M059J (cell line): ENCODE measurements around the gene ACADVL. TPM values are rescaled to one million over a fixed set of nuclear protein-coding genes. Genes with fewer than 3 reads are reported as not detected.
A peak's percentile ranks its signal among the peaks of the same experiment; 100 is the strongest.
"Not testable (repeated sequence)": the region's sequence is repeated elsewhere in the genome, so short reads cannot be mapped to it uniquely, and the experiment has no call there.

Experiments
- DNase-seq: peaks from one replicate; pipeline ENCODE4 v3.0.0-alpha.2; 2012; ENCODE audit warnings: low read depth
- total RNA-seq: library from RNA; depleted of rRNA; stranded (reverse); fragments of >200 nt; shearing (Covaris generic); gene quantifications from 2 replicates; pipeline ENCODE4 v1.2.3, GENCODE V29; 2014; rRNA removed

The ACADVL gene
- total RNA-seq = 294 and 491 TPM in 2 replicates

DNA sequence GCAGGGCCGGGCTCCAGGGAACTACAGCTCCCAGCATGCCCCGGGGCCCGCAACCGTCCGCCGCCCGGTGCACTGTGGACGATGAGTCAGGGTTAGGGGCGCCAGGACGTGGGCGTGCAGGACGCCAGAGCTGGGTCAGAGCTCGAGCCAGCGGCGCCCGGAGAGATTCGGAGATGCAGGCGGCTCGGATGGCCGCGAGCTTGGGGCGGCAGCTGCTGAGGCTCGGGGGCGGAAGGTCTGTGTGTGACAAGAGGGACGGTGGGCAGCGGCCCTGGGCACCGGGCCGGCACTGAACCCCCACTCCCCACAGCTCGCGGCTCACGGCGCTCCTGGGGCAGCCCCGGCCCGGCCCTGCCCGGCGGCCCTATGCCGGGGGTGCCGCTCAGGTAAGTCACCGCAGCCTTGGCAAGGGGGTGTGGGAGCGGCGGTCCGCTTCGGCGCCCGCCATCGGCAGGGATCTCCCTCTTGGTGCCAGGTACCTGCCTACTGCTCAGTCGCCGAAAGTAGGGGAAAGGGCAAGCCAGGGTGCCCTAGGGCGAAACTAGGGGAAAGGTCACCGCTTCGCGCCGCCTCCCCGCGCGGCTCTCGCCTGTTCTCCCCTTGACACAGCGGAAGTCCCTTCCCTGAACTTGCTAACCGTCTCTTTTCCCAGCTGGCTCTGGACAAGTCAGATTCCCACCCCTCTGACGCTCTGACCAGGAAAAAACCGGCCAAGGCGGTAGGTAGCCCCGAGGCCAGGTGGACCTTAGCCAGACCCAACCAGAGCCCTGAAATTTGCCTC lies at the start of gene ACADVL, which contains the start of gene DLG4:
TSS of gene ACADVL (plus strand) at position 127 of the 781 bp plus-strand sequence. CDS start at position 174, 47 bp downstream.
TSS of gene DLG4 (minus strand) at position 25 of the 781 bp plus-strand sequence.
- peak; percentile 94 for DNase-seq

DNA sequence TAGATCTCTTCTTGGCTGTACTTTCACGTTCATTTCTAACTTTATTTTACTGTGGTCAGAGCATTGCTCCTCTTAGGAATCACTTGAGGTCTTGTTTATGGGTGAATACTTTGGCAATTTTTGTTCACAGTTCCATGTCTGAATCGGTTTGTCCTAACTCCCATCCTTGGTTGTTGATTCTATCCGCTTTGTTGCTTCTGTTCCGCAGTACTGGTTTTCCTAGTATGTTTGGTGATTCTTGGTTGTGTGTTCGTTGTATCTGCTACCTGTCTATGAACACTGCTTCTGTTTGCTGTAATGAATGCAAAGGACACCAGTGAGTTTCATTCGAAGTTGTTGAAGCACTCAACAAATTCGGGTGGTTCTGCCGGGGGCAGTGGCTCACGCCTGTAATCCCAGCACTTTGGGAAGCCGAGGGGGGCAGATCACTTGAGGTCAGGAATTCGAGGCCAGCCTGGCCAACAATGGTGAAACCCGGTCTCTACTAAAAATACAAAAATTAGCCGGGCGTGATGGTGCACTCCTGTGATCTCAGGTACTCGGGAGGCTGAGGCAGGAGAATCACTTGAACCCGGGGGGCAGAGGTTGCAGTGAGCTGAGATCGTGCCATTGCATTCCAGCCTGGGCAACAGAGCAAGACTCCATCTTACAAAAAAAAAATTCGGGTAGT lies 47.1 kb upstream of the ACADVL start:
- DNase-seq = not testable (repeated sequence)

DNA sequence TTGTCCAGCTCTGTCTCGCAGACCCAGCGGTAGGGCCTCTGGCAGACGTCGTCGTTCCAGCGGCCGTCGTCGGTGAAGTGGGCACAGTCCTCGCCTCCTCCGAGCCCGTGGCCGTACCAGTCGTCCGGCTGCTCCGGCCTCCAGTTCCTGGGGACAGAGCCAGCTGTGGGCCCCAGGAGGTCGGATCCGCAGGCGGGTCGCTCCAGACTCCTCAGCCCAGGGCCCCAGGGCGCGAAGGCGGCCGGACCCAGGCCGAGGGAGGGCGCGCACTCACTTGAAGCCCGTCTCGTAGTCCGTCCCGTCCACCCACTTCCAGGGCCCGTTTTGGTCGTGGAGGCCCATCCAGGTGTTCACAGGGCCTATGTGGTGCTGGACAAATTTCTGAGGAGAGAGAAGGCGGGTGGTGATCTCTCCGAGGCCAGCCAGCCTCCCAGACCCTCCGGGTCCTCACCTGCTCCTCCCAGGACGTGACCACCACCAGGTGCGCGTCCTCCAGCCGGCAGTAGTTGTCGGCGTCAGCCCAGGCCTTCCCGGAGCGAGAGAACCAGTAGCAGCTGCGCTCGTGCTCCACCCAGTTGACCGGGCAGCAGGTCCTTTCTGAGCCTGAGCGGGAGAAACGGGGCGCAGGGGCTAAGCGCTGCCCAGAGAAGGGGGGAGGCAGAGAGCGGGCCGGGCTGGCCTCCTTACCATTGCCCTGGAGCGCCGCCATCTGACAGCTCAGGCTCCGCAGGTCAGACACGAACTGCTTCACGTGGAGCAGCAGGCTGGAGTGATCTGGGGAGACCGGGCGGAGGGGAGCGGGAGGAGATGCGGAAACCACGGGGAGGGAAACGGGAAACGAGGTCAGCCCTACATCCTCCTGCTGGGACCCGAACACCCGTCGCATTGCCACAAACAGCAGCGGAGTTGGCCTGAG lies 45.8 kb upstream of the ACADVL start:
- peak; percentile 46 for DNase-seq

DNA sequence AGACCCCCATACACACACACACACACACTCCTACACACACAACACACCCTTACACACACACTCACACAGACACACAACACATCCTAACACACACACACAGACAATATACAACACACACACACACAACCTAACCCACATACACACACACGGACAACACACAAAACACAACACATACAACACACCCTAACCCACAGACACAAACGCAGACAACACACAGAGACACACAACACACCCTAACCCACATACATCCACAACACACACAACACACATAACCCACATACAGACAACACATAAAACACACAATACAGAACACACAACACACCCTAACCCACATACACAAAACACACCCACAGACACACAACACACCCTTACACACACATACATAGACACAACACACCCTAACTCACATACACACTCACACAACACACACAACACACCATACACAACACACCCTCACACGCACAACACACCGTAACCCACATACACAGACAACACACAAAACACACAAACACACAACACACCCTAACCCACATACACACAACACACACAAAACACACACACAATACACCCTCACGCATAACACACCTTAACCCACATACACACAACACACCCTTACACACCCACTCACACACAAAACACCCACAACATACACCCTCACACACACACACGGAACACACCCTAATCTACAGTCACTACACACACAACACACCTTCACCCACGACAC lies 45.0 kb upstream of the ACADVL start:
- DNase-seq = no peak

DNA sequence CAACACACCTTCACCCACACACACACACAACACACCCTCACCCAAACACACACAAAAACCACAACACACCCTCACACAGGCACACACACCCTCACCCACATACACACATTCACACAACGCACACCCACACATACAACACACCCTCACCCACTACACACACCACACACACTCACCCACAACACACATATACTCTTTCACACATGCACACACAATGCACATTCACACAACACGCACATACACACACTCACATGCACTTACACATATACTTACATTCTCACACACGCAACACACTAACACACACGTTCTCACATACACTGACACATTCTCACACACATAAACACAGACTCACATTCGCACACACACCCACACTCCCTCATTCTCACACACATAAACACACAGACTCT lies 44.4 kb upstream of the ACADVL start:
- no peak for DNase-seq

DNA sequence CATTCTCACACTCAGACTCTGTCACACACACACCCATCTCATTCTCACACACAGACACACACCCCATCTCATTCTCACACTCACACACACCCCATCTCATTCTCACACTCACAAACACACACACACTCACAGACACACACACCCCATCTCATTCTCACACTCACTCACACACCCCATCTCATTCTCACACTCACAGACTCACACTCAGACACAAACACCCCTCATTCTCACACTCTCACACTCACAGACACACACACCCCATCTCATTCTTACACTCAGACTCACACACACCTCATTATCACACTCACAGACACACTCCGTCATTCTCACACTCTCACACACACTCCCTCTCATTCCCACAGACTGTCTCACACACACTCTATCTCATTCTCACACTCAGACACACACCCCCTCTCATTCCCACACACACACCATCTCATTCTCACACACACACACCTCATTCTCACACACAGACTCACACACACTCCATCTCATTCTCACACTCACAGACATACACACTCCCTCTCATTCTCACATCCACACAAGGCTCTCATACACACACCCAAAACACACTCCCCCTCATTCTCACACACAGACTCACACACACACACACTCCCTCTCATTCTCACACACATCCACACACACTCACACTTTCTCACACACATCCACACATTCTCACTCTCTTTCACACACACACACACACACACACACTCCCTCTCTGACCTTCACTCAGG lies 43.5 kb upstream of the ACADVL start:
- no peak for DNase-seq

DNA sequence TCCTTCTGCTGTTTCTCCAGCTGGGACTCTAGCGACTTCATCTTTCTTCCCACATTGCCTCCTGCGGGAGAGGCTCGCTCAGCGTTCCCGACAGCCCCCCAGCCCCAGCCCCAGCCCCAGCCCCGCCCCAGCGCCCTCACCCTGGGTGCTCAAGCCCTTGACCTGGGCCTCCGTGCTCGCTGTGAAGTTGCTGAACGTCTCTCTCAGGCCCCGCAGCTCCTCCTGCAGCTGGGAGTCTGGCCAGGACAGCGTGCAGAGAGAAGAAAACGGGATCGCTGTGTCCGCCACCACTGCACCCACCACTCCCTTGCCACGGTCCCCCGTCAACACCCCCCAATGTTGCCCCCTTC lies 42.9 kb upstream of the ACADVL start:
- no peak for DNase-seq

DNA sequence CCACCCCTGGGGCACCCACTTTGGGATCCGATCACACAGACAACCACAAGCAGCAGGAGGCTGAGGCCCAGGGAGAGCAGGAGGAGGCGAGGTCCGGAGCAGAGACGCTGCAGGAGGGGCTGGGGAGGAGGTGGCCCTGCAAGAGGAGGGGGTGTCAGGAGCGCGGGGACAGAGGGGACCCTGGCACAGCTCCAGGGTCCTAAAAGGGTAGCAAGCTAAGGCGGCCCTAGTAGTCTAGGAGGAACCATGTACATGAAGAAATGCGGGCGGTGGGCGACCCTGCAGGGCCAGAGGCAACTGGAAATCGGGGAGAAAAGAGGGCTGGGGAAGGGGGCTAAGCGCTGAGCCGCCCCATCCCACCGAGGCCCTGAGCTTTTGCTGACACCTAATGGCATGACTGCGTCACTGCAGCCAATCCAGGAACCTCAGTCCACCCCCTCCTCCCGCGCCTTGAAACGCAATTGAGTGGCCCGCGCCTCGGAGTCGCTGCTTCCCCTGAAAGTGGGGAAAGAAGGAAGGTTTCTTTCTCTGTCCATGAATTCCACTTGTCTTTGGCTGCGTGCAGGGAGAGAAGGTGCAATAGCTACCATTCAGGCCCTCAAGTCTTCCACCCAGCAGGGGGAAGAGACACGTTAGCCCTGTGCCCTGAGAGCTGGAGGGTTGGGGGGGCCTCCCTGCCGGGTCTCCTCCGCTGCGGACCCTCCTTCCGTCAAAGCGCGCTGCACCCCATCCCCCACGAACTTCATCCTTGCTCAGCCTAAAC lies 42.4 kb upstream of the ACADVL start:
- DNase-seq = peak; percentile 53

DNA sequence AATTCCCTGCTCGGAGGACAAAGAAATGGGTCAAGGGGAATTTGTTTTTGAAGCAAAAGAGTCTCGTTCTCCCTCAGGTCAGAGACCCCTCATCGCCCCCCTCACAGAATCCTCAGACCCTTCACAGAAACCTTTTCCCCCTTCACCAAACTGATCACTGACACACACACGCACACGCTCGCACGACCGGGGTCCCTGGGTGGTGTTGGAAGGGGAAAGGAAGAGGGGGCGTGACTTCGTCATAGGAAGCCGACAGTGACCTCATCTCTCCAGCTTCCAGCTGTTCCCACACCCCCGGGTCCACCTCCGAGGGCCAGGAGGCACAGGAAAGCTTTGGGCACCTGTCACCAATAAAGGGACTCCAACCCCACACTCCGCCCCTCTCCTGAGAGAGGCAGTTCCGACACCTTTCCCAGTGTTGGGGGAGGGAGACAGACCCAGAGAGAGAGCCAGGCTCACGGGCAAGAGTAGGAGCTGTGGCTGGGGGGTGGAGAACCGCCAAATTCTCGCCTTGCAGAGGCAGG lies 41.7 kb upstream of the ACADVL start:
- no peak for DNase-seq

DNA sequence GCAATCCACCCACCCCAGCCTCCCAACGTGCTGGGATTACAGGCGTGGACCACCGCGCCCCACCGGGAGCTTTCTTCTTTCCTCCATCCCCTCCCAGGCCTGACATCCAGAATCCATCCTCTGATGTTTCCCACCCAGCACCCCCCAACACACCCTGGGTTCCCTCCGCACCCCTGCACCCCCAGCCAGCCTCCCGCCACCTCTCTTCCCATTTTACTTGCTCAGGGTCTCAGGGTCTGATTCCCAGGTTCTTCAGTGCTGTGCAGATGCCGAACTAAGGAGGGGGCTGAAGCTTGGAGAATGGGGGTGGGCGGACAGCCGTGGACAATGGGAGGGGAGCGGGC lies 40.8 kb upstream of the ACADVL start:
- no peak for DNase-seq

DNA sequence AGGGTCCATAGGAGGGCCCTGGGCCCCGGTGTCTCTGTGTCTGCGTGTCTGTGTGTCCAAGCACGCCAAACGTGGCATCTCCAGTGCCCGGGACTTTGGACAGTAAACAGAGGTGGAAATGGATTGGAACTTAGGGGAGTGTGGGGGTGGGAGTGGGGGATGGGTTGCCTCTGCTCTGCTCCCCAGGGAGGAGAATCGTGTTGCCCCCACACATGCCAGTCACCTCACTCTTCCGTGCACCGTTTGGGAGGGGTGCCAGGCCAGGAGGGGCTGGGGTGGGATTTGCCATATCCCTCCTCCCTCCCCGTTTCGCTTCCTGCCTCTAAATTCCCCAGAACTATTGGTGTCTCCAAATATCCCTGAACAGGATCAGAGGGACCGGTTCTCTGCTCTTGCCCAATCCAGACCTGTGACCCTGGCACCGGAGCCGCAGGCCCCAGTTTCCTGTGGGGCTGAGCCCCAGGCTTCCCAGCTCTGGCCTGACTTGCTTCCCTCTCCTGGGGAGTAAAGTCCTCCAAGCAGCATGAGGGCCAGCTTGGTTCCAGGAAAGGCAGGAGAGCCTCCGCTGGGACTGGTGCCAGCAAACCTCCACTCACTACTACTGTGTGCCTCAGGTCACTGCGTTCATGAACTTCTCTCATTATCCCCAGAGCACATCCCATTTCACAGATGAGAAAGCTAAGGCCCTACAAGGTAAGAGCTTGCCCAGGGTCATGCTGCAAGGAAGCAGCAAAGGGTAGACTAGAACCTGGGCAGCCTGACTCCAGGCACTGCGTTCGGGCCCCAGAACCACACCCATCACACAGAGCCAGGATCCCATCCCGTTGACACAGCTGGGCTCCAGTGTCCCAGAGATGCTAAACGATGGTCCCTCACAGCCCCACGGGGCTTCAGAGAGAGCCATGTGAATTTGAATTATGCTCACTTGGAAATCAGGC lies 40.2 kb upstream of the ACADVL start, which contains the start of gene ASGR1:
TSS of gene ASGR1 (minus strand) at position 54 of the 938 bp plus-strand sequence. CDS start 807 bp downstream, outside the sequence.
- DNase-seq = no peak

DNA sequence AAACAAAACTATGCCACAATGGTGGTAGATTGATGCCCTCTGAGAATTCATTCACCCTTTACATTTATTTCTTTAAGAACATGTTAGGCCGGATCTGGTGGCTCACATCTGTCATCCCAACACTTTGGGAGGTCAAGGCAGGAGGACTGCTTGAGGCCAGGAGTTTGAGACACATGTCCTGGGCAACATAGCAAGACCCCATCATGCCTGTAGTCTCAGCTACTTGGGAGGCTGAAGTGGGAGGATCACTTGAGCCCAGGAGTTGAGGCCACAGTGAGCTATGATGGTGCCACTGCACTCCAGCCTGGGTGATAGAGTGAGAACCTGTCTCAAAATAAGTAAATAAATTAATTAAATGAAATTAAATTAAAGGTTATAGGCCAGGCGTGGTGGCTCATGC lies 37.6 kb upstream of the ACADVL start:
- not testable (repeated sequence) for DNase-seq

DNA sequence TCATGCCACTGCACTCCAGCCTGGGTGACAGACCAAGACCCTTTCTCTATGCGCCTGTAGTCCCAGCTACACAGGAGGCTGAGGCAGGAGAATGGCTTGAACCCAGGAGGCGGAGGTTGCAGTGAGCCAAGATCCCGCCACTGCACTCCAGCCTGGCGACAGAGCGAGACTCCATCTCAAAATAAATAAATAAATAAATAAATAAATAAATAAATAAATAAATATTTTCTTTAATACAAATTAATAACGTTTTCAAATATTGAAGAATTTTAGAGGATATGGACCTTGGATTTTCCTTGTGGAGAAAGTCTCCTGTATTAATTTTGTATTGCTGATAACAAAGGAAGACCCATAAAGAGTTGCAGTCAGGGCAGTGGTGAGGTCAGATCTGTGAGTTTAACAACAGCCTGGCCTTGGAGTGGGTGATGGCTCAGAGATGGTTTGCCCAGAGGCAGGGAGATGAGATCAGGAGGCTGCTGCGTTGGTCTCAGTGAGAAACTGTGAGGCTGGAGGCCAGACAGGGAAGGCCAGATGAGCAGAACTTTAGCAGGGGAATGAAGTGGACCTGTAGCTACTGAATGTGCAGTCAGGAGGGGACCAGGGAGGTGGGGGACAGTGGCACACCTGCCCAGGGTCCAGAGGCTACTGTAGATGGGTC lies 36.2 kb upstream of the ACADVL start:
- DNase-seq = peak; percentile 28

DNA sequence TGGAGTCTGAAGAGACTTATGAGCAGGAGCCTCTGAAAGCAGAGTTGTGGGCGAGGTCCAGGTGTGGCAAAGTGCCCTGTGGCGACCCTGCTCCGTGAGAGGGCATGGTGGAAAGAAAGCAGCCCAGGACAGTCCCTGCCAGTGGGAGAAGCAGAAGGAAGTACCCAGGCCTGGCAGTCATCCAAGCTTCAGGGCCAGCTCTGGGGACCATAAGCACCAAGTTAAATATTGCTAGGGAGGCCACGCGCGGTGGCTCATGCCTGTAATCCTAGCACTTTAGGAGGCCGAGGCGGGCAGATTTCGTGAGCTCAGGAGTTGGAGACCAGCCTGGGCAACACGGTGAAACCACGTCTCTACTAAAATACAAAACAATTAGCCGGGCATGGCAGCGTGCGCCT lies 35.6 kb upstream of the ACADVL start:
- DNase-seq = no peak

DNA sequence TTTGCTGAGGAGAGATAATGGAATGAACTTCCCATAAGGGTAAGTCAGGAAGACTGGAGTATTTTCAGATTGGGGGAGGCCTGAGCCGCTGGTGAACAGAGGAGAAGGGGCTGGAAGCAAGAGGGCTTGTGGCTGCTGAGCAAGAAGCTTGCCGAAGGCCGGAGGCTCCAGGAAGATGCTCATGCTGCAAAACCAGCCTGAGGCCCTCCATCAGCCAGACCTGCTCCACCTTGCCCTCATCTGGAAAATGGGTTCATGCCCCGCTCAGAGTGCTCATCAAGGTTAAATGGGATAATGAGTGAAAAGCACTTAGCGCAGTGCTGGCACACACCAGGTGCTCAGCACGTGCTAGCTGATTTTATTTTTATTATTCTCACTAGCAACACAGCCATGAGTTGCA lies 35.1 kb upstream of the ACADVL start:
- no peak for DNase-seq

DNA sequence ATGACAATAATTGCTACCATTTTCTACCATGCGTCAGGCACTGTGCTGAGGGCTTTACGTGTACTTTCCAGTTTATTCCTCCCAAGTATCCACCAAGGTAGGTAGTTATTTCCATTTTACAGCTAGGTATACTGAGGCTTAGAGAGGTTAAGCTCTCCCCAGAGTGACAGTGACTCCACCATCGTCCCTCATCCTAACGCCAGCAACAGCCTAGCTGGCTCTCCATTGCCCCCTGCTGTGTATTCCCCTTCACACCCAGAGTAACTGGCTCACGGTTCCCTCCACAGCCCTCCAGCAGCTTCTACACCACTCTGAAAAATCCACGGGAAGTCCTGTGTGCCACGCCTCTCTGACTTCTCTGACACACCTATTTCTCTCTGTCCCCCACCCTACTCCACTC lies 33.5 kb upstream of the ACADVL start:
- DNase-seq = no peak

DNA sequence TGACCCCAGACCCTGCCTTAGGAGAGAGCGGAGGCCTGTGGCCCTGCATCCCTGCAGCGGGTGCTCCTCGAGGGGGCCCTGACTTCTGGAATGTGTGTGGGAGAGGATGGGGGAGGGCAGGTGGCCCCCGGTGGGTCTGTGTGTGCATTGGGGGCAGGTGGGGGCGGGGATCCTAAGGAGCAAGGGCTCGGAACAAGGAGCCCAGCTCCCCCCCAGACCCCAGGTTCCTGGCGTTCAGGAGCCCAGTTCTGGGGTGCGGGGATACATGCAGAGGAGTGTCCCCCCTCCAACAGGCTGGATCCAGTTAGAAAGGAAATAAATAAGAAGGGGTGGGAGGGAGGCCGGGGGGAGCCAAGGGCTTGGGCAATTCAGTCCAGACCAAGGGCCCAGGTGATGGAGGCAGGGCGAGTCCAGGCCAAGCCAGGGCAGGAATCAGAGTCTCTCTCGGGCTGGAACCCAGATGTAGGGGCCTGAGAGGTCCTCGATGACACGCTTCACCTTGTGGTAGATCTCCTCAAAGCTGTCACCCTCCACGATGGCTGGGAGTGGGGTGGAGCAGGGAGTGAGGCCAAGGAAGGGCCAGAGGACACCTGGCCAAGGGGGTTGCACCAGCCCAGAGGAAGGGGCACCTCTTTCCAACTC lies 29.3 kb upstream of the ACADVL start:
- no peak for DNase-seq

DNA sequence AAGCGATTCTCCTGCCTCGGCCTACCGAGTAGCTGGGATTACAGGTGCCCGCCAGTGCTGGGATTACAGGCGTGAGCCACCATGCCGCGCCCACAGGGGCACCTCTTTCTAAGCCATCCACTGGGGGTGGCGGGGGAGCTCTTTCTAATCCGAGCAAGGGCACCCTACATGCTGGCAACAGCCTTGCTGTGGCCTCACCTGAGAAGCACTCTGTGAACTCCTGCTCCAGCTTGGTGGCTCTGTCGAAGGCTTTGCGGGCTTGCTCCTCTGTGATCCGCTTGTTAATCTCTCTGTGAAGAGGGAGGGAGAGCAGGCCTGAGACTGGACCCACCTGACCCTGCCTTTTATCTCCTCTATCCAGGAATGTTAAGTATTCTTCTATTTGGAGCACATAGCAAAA lies 28.7 kb upstream of the ACADVL start:
- no peak for DNase-seq
